Measurements from ENCODE around the gene GABRP.

DNA sequence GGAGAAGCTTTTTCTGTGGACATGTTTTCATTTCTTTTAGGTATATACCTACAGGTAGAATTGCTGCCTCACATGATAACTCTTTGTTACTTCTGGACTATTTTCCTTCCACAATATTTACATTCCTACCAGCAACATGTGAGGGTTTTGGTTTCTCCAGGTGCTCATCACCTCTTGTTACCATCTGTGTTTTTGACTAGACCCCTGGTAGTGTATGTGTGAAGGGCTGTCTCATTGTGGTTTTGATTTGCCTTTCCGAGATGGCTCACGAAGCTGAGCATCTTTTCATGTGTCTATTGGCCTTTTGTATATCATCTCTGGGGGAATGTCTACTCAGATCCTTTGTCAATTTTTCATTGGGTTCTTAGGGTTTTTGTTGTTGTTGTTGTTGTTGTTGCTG lies 61.1 kb downstream of the GABRP start:
- TF ChIP-seq, protein P1, sequence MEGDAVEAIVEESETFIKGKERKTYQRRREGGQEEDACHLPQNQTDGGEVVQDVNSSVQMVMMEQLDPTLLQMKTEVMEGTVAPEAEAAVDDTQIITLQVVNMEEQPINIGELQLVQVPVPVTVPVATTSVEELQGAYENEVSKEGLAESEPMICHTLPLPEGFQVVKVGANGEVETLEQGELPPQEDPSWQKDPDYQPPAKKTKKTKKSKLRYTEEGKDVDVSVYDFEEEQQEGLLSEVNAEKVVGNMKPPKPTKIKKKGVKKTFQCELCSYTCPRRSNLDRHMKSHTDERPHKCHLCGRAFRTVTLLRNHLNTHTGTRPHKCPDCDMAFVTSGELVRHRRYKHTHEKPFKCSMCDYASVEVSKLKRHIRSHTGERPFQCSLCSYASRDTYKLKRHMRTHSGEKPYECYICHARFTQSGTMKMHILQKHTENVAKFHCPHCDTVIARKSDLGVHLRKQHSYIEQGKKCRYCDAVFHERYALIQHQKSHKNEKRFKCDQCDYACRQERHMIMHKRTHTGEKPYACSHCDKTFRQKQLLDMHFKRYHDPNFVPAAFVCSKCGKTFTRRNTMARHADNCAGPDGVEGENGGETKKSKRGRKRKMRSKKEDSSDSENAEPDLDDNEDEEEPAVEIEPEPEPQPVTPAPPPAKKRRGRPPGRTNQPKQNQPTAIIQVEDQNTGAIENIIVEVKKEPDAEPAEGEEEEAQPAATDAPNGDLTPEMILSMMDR (IDR thresholded peaks at IDR 0.05): no peak
- no peak for TF ChIP-seq POLR2A (IDR thresholded peaks at IDR 0.05)
